SK-N-SH (cell line): ENCODE results near the gene PITPNM1. TPM values are rescaled to one million over a fixed set of nuclear protein-coding genes. Genes with fewer than 3 reads are reported as not detected.

Source experiments
- CTCF ChIA-PET: fragments of 300-600, 350-600 bp; formaldehyde crosslinking; extraction: SDS; loops from one replicate; lab custom pipeline; 2021; lab: Yijun Ruan, JAX
- POLR2A ChIA-PET: fragments of 350-600 bp; sonication (Branson Sonifier 250); formaldehyde crosslinking; extraction: SDS; loops from one replicate; lab custom pipeline; 2020; ENCODE audit warnings: antibody characterized with exemption, inconsistent platforms; lab: Yijun Ruan, JAX
- DNase-seq: peaks from one replicate; pipeline ENCODE4 v3.0.0; 2012
- H2AFZ ChIP-seq: fragments of 200-600 bp; sonication (generic); 2 replicates; pipeline ENCODE4 v1.8.1; 2016; ENCODE audit warnings: antibody characterized with exemption, mild to moderate bottlenecking, low read depth
- H3F3A ChIP-seq: fragments of 200-600 bp; sonication (generic); replicated peaks from 2 replicates; pipeline ENCODE3; 2016; ENCODE audit warnings: antibody characterized with exemption, mild to moderate bottlenecking; ENCODE audit not compliant: insufficient read depth
- H3K27ac ChIP-seq, 2 experiments: fragments of 200-500 bp in 1 of 2; fragments of 200-600 bp in 1 of 2; sonication (Bioruptor generic) in 1 of 2; sonication (generic), shearing (Covaris generic) in 1 of 2; 2 replicates each; pipeline versions ENCODE4 v1.5.1 to v1.6.1; 2014 to 2016; ENCODE audit warnings: low read depth in 2 of 2, inconsistent platforms in 1 of 2, low read length in 1 of 2, mild to moderate bottlenecking in 1 of 2, mixed read lengths in 1 of 2
- H3K27me3 ChIP-seq: fragments of 200-600 bp; sonication (generic), shearing (Covaris generic); 2 replicates; pipeline ENCODE4 v1.6.1; 2016; ENCODE audit warnings: mixed run types; ENCODE audit not compliant: insufficient read depth
- H3K36me3 ChIP-seq, 2 experiments: fragments of 200-500 bp in 1 of 2; fragments of 200-600 bp in 1 of 2; sonication (Bioruptor generic) in 1 of 2; sonication (generic) in 1 of 2; replicated peaks in 1 of 2; 2 replicates each; pipeline versions ENCODE3 to v1.5.1; 2014 to 2016; ENCODE audit warnings: low read length in 1 of 2, mild to moderate bottlenecking in 1 of 2; ENCODE audit not compliant: insufficient read depth in 2 of 2, control insufficient read depth in 1 of 2
- H3K4me1 ChIP-seq, 2 experiments: fragments of 200-500 bp in 1 of 2; fragments of 200-600 bp in 1 of 2; sonication (Bioruptor generic) in 1 of 2; sonication (generic), shearing (Covaris generic) in 1 of 2; 2 replicates each; pipeline versions ENCODE4 v1.5.1 to v1.6.1; 2014 to 2016; ENCODE audit warnings: low read depth in 1 of 2, low read length in 1 of 2, mixed run types in 1 of 2; ENCODE audit not compliant: insufficient read depth in 2 of 2, control insufficient read depth in 1 of 2
- H3K4me2 ChIP-seq: fragments of 200-600 bp; sonication (generic), shearing (Covaris generic); 2 replicates; pipeline ENCODE4 v1.6.1; 2017; ENCODE audit warnings: mixed run types
- H3K4me3 ChIP-seq, 2 experiments: fragments of 200-500 bp in 1 of 2; fragments of 200-600 bp in 1 of 2; sonication (Bioruptor generic) in 1 of 2; sonication (generic), shearing (Covaris generic) in 1 of 2; 2 replicates each; pipeline versions ENCODE4 v1.5.1 to v1.8.1; 2014 to 2016; ENCODE audit warnings: low read depth in 2 of 2, inconsistent platforms in 1 of 2, low read length in 1 of 2, mild to moderate bottlenecking in 1 of 2, mixed read lengths in 1 of 2, moderate library complexity in 1 of 2
- H3K79me2 ChIP-seq: fragments of 200-600 bp; sonication (generic); 2 replicates; pipeline ENCODE4 v1.8.1; 2017; ENCODE audit warnings: mild to moderate bottlenecking; ENCODE audit not compliant: insufficient read depth
- H3K9ac ChIP-seq: fragments of 200-600 bp; sonication (generic); 2 replicates; pipeline ENCODE4 v1.6.1; 2017; ENCODE audit warnings: mixed run types
- H3K9me2 ChIP-seq: fragments of 200-600 bp; sonication (generic); 2 replicates; pipeline ENCODE4 v1.6.1; 2017; ENCODE audit warnings: mixed run types
- H3K9me3 ChIP-seq: fragments of 200-600 bp; sonication (generic); 2 replicates; pipeline ENCODE4 v1.6.1; 2017; ENCODE audit warnings: mixed run types, mild to moderate bottlenecking, moderate library complexity
- H4K20me1 ChIP-seq: fragments of 200-600 bp; sonication (generic); 2 replicates; pipeline ENCODE4 v1.6.1; 2017; ENCODE audit warnings: mild to moderate bottlenecking, mixed run types; ENCODE audit not compliant: insufficient read depth
- ELF1 ChIP-seq: IDR thresholded peaks from 2 replicates; pipeline ENCODE4 v1.4.0; 2012
- FOSL2 ChIP-seq: IDR thresholded peaks from 2 replicates; pipeline ENCODE4 v1.4.0; 2012; ENCODE audit warnings: low read depth, mild to moderate bottlenecking, moderate library complexity, borderline replicate concordance
- FOXM1 ChIP-seq: IDR thresholded peaks from 2 replicates; pipeline ENCODE4 v1.4.0; 2012; ENCODE audit warnings: low read depth, mild to moderate bottlenecking
- JUND ChIP-seq: IDR thresholded peaks from 2 replicates; pipeline ENCODE4 v1.4.0; 2012
- MXI1 ChIP-seq: IDR thresholded peaks from 2 replicates; pipeline ENCODE4 v1.6.1; 2012; ENCODE audit warnings: mild to moderate bottlenecking, low read depth, low read length, improper control_type of control experiment
- RAD21 ChIP-seq: IDR thresholded peaks from 2 replicates; pipeline ENCODE4 v1.6.1; 2012; ENCODE audit warnings: mild to moderate bottlenecking, low read length
- SMC3 ChIP-seq: IDR thresholded peaks from 2 replicates; pipeline ENCODE4 v1.6.1; 2012; ENCODE audit warnings: low read depth, low read length, improper control_type of control experiment
- TEAD4 ChIP-seq: IDR thresholded peaks from 2 replicates; pipeline ENCODE4 v1.4.0; 2012; ENCODE audit warnings: mild to moderate bottlenecking, borderline replicate concordance; ENCODE audit not compliant: insufficient read depth
- YY1 ChIP-seq: IDR thresholded peaks from 2 replicates; pipeline ENCODE4 v1.4.0; 2012; ENCODE audit warnings: low read depth, mild to moderate bottlenecking
- ZBTB33 ChIP-seq: IDR thresholded peaks from 2 replicates; pipeline ENCODE4 v1.4.0; 2012; ENCODE audit warnings: low read depth, borderline replicate concordance
- WGBS: methylation state at CpG from one replicate; pipeline ENCODE4 v1.1.6; 2017; ENCODE audit warnings: low lambda C conversion rate; 5-methylcytosine and 5-hydroxymethylcytosine counted together
- polyA plus RNA-seq, 3 experiments: library from polyadenylated mRNA; depleted of rRNA; stranded (reverse); fragments of >200 nt; gene quantifications; 2 replicates each; pipeline ENCODE4 v1.2.3, GENCODE V29; 2012
- TF ChIP-seq, protein P1 (sequence below): fragments of 200-600 bp; sonication (generic); IDR thresholded peaks from 2 replicates; pipeline ENCODE4 v1.6.1; 2017; ENCODE audit warnings: antibody characterized with exemption, mild to moderate bottlenecking, moderate library complexity
- TF ChIP-seq, protein P2 (sequence below): IDR thresholded peaks from 2 replicates; pipeline ENCODE4 v1.4.0; 2012; ENCODE audit warnings: low read depth, borderline replicate concordance

PITPNM1 gene
- polyA plus RNA-seq, 1 of the 3 experiments (the other 2 are of a cell fraction), result 24.2 TPM

DNA sequence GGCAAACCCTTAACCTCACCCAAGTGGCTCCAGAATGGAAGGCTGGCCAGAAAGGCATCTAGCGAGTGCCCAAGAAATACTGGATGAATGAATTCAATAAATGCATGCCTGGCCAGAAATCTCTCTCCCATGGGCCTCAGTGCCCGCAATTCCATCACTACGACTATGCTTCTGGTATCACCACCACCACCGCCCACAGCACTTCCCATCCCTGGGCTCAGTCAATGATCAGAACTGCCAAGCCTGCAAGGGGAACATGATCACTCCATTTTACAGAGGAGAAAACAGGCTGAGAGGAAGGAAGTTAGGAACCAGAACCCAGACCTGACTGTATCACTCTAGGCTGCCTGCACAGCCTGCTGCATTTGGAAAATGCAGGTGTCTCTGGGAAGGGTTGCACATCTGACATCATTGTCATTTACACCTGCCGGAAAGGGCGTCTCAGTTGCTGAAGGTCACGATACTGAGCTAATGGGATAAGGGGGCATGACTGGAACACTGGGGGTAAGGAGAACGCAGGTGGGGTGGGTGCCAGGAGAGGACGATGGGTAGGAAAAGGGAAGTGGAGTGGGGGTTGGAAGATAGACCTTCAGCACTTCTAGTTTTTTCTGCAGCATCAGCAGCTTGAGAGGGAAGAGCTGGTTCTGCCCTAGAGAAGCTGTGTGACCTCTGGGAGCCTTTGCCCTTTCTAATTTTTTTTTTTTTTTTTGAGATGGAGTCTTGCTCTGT lies 55.9 kb downstream of the PITPNM1 start (continued):
- no peak for TF ChIP-seq FOSL2
- no peak for TF ChIP-seq ZBTB33
- no peak for TF ChIP-seq RAD21

DNA sequence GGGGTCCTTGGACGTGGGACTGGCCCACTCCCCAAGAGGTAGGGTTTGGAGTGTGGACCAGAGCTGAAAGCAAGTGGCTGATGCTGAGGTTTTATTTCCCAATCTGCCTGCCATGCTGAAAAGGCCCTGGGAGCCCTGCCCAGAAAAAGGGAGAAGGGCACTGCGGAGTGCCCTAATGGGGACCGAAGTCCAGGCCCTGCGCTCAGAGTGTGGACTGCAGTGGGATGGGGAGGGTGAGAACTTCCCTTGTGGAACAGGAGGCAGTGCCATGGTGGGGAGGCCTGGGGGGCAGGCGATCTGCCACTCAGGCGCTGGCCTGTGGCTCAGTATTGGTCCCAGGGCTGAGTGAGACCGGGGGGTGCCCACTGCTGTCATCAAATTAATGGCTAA lies 56.9 kb downstream of the PITPNM1 start:
- ChIA-PET CTCF (no interaction called here), POLR2A (no interaction called here)
- Histone ChIP-seq H3K4me2 (no peak overlapping the region), H3K9me3 (no peaks in the 10 kb centered on the region), H2AFZ (no peak overlapping the region), H3K9me2 (no peaks in the 10 kb centered on the region), H3K4me1 (peaks cover 0 to 4% of the 10 kb centered on the region in 2 experiments; a peak in 2 of 4 replicates), H3K27me3 (no peaks in the 10 kb centered on the region), H3K9ac (no peak overlapping the region), H3K79me2 (0 out of 2 replicates have a peak, but pooled peaks cover under 1% of the 10 kb centered on the region), H3K27ac (no peak overlapping the region), H3F3A (no peaks in the 10 kb centered on the region), H3K36me3 (no peaks in the 10 kb centered on the region), H4K20me1 (no peaks in the 10 kb centered on the region), H3K4me3 (no peak overlapping the region)
- DNase-seq, result no peak
- 93% methylated on average over 6 of the region's 7 CpGs for WGBS
- TF ChIP-seq ELF1 (no peak), MXI1 (no peak), YY1 (no peak), TEAD4 (no peak), SMC3 (no peak), JUND (no peak), FOXM1 (no peak)
- TF ChIP-seq, protein P1, sequence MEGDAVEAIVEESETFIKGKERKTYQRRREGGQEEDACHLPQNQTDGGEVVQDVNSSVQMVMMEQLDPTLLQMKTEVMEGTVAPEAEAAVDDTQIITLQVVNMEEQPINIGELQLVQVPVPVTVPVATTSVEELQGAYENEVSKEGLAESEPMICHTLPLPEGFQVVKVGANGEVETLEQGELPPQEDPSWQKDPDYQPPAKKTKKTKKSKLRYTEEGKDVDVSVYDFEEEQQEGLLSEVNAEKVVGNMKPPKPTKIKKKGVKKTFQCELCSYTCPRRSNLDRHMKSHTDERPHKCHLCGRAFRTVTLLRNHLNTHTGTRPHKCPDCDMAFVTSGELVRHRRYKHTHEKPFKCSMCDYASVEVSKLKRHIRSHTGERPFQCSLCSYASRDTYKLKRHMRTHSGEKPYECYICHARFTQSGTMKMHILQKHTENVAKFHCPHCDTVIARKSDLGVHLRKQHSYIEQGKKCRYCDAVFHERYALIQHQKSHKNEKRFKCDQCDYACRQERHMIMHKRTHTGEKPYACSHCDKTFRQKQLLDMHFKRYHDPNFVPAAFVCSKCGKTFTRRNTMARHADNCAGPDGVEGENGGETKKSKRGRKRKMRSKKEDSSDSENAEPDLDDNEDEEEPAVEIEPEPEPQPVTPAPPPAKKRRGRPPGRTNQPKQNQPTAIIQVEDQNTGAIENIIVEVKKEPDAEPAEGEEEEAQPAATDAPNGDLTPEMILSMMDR, result no peak
- TF ChIP-seq, protein P2, sequence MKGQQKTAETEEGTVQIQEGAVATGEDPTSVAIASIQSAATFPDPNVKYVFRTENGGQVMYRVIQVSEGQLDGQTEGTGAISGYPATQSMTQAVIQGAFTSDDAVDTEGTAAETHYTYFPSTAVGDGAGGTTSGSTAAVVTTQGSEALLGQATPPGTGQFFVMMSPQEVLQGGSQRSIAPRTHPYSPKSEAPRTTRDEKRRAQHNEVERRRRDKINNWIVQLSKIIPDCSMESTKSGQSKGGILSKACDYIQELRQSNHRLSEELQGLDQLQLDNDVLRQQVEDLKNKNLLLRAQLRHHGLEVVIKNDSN, result no peak
